GM21737 (cell line): Measurements from ENCODE around the gene ATP9B.

Experiments
- ATAC-seq: cut with Tn5 transposase; IDR thresholded peaks from one replicate; pipeline ENCODE4 v1.9.1; 2021; ENCODE audit warnings: mild to moderate bottlenecking, moderate library complexity; ENCODE audit not compliant: unreplicated experiment

ATP9B gene

DNA sequence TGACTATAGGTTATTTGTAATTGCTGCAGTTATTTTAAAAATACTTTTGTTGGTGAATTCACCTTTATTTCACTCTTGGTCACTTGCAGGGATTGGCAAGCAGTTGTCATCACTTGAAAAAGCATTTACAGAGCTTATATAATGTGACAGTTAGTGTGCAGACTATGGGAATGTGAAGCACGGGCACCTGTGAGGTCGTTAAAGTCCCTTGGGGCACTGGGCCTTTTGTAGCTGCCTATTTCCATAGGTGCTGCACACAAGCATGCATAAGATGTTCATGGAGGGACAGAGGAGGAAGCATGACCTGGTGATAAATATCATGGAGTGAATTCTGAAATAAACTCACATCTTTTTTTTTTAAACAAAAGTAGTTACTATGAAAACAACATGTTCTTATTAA lies 124.6 kb downstream of the ATP9B start:
- no peak for ATAC-seq

DNA sequence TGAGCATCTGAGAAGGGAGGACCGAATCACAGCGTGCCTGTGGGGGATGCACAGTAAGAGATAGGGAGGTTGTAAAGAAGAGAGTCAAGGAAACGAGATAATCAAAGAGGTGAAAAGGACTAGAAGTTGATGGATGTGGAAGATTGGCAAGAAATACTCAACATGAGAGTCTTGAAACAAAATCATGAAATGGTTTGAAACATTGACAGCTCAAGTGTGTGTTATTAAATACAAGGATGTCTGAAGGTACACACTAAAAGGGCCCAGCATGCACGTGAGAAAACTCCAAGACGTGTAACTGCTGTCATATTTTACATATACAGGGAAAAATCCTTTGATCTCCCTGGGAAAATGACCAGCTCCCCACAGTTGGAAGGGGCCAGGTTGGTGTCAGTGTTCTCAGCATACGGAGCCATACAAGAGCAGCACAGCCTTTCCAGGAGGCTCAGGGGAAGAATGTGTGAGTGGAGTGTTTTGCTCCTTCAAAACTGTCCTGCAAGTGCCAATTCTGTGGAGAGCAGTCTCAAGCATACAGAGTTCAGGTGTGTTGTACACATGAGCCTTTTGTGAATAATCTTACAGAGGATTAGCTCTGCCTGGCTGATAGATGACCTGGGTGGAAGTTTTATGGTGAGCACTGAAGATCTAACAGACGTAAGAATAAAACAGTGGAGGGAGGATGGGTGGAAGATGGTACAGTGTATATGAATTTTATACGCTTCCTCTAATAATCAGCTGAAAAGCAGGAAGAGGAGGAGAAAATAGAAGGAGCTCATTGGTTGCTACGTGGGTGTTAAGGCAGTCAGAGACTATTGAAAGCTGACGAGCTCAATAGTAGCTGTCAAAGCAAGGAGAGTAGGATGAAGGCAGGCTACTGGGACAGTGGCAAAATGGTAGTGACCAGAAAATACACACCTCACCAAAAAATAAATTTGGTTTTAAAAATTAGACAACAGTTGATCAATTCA lies 126.8 kb downstream of the ATP9B start:
- ATAC-seq, result no peak

GRCh38 chr18:79197531-79197930 lies 128.3 kb downstream of the ATP9B start:
- ATAC-seq, result no peak

DNA sequence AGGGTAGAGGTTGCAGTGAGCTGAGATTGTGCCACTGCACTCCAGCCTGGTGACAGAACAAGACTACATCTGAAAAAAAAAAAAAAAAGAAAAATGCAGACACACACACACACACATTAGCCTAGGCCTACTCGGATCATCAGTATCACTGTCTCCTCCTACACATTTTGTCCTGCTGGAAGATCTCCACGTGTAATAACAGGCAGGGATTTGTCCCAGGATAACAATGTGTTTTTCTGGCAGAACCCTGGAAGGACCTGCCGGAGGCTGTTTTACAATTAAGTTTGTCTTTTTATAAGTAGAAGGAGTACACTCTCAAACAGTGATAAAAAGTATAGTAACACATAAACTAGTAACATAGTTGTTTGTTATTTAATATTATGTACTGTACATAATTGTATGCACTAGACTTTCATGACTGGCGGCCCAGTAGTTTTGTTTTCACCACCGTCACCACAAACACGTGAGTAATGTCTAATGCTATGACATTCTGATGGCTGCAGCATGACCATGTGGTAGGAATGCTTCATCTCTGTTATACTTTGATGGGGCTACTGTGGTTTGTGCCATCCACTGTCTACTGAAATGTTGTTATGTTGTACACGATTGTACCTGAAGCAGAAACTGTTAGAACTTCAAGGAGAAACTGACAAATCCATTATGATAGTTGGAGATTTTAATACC lies 130.6 kb downstream of the ATP9B start:
- no peak for ATAC-seq

DNA sequence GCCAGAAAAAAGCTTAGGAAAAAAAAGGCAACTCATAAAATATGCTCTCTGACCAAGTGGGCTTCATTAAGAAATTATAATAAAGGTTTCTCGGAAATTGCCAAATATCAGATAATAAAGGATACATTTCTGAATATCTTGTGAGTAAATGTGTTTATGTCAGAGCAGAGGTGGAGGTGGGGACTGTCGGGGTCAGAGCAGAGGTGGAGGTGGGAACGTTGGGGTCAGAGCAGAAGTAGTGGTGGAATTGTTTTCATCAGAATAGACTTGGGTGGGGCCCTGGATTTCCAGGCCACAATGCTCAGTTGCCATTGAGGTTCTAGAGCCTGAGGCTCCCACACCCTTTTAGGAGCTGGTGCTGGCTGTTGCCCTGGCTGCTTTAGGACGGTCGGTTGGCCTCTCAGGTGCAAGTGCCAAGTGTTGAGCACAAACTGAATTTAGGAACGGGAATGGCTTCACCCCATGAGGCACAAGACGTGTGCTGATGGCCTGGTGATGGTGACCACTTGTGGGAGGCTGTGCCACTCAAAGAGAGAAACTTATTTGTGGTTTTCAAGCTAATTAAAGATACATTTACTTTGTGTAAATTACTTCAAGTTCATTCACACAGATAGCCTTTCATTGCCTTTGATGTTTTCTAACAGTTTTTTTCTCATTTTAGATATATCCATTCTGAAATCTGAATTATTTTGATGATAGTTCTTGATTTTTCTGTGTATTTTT lies 131.5 kb downstream of the ATP9B start:
- no peak for ATAC-seq

- no peak for ATAC-seq
These were observed 133.9 kb downstream of the ATP9B start for GRCh38 chr18:79203017-79203605.

DNA sequence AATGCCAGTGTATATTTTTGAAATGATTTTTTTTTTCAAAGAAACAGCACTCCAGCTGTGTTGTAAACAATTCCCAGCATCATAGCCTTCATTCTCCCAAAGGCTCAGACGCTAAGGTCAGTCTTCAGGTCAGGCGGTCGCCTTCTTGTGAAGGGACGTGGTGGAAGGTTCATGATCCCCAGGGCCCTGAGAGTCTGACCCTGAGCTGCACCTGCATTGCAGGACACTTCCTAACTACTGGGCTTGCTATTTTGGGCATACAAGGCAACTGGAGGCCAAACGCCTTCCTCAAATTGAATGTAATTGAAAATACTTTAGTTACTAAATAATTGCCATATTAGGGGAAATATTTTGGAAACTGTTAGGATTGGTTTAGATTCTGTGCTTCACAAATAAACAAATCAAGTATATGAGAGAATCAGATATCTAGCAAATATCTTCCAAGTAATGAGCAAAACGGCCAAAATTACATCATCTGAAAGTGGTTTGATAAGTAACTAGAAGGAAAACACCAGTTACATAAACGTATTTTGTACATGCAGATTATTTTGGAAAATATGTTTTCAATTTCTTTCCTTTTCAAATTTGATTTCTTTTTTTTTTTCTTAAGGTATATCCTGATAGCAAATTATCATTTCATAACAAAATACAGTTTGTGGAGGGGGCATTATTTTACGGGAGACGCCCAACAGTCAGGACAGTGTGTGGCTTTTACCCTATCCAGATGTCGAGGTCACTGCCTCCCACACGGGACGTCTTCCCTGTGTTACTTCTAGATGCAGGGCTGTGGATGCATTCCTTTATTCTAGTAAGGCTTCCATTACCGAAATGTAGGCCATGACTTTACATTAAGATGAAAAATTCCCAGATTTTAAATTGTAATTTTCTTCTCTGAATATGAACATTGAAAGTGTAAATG lies 136.0 kb downstream of the ATP9B start:
- ATAC-seq, result no peak

- no peak for ATAC-seq
These were observed 137.2 kb downstream of the ATP9B start for GRCh38 chr18:79206444-79206843.

- no peak for ATAC-seq
These were observed 139.7 kb downstream of the ATP9B start for GRCh38 chr18:79208906-79209305.

- ATAC-seq, result no peak
These were observed 141.1 kb downstream of the ATP9B start for GRCh38 chr18:79210002-79210910.

DNA sequence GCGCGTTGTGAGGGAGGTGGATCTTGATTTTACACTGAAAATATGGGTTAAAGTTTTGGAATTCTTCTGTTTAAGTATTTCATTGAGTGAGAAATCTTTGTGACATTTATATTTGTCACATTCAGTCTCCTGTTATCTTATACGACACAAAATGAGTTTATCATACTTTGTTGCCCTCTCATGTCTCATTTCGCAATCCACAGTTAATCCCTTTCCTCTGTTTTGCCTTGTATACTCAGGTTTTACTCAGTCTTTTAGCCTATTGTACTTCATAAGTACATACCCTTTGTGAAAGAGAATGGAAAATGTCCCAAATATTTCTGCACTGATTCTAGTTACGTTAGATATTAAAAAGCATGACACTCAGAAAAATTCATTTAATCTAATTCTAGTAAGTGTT lies 142.7 kb downstream of the ATP9B start:
- ATAC-seq, result no peak

DNA sequence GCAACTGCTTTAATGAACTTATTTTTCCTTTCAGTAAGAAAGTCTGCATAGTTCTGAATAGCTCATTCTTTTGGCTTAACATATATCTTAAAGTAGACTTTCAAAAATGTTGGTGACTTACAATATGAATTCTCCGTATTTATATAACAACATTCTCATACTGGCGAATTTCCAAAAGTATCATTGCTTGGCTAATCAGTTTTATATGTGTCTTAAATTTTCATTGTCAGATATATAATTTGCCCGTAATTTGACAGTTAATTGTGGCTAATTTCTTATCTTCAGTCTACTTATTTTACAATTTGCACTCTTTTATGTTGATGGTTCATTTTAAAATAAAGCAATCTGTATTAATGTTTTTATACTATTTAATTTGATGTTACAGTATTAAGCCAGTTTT lies 144.9 kb downstream of the ATP9B start:
- no peak for ATAC-seq

GRCh38 chr18:79216176-79216575 lies 147.0 kb downstream of the ATP9B start:
- no peak for ATAC-seq

- no peak for ATAC-seq
These were observed 148.9 kb downstream of the ATP9B start for GRCh38 chr18:79217979-79218604.

GRCh38 chr18:79218605-79219190 lies 149.5 kb downstream of the ATP9B start:
- ATAC-seq, result no peak

DNA sequence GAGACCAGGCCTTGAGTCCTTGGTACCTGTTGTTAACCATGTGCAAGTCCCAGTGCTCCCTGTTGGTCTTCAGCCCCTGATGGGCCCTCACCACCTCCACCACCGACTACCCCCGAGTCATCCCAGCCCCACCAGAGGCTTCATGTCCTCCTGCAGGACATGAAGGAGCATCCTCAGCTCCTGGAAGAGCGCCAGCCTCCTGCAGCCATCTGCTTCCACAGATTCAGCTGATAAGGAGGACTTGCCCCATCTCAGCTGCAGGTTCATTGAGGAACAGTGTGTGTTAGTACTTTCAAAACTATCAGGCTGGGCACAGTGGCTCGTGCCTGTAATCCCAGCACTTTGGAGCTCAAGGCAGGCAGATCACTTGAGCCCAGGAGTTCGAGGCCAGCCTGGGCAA lies 151.9 kb downstream of the ATP9B start:
- ATAC-seq, result no peak

- no peak for ATAC-seq
These were observed 153.6 kb downstream of the ATP9B start for GRCh38 chr18:79222790-79223189.

- ATAC-seq, result no peak
These were observed 154.2 kb downstream of the ATP9B start for GRCh38 chr18:79223431-79223830.
